Measurements from ENCODE around the gene AGK.

GRCh38 chr7:141512597-141512996, 38.6 kb upstream of the AGK start:
- TF ChIP-seq CTCF (IDR thresholded peaks at IDR 0.05; ENCODE audit: low read depth, low read length, missing input control) = no peak
- TF ChIP-seq EGR1 (IDR thresholded peaks at IDR 0.05; ENCODE audit: low read depth in 2 of 2) = no peak
- no peak for TF ChIP-seq RXRA (IDR thresholded peaks at IDR 0.05)
- no peak for TF ChIP-seq REST (IDR thresholded peaks at IDR 0.05)
